Daoy (cell line): Measurements from ENCODE around the gene ALK. TPM values are rescaled to one million over a fixed set of nuclear protein-coding genes. Genes with fewer than 3 reads are reported as not detected.

Experiments
- DNase-seq: peaks from one replicate; pipeline ENCODE4 v3.0.0-alpha.2; 2015; ENCODE audit warnings: low read depth
- total RNA-seq: library from RNA; depleted of rRNA; stranded (reverse); fragments of >200 nt; shearing (Covaris generic); gene quantifications from 2 replicates; pipeline ENCODE4 v1.2.3, GENCODE V29; 2014

The ALK gene
- total RNA-seq, 1 experiment from 2014 or later = 0.11 TPM

- DNase-seq = no peak
Measured at GRCh38 chr2:29655391-29656086, 265.8 kb downstream of the ALK start.

GRCh38 chr2:29650631-29651097, 270.7 kb downstream of the ALK start:
- peak; percentile 5 for DNase-seq

GRCh38 chr2:29644949-29645348, 276.4 kb downstream of the ALK start:
- DNase-seq = no peak

GRCh38 chr2:29643196-29643595, 278.2 kb downstream of the ALK start:
- no peak for DNase-seq

GRCh38 chr2:29640360-29640759, 281.0 kb downstream of the ALK start:
- no peak for DNase-seq

GRCh38 chr2:29638641-29639040, 282.7 kb downstream of the ALK start:
- no peak for DNase-seq

- no peak for DNase-seq
Measured at GRCh38 chr2:29634916-29635315, 286.5 kb downstream of the ALK start.

- DNase-seq = peak; percentile 37
Measured at GRCh38 chr2:29632018-29632417, 289.4 kb downstream of the ALK start.

- no peak for DNase-seq
Measured at GRCh38 chr2:29629495-29629894, 291.9 kb downstream of the ALK start.

GRCh38 chr2:29628862-29629261, 292.5 kb downstream of the ALK start:
- DNase-seq = no peak

GRCh38 chr2:29628108-29628745, 293.2 kb downstream of the ALK start:
- DNase-seq = no peak

- DNase-seq = peak; percentile 56
Measured at GRCh38 chr2:29627279-29627711, 294.1 kb downstream of the ALK start.

GRCh38 chr2:29620890-29621289, 300.5 kb downstream of the ALK start:
- DNase-seq = no peak

GRCh38 chr2:29619689-29620088, 301.7 kb downstream of the ALK start:
- DNase-seq = no peak

GRCh38 chr2:29618024-29618423, 303.4 kb downstream of the ALK start:
- no peak for DNase-seq

GRCh38 chr2:29617351-29617750, 304.0 kb downstream of the ALK start:
- DNase-seq = no peak

GRCh38 chr2:29616569-29616968, 304.8 kb downstream of the ALK start:
- DNase-seq = no peak

- no peak for DNase-seq
Measured at GRCh38 chr2:29615841-29616240, 305.5 kb downstream of the ALK start.

GRCh38 chr2:29615183-29615582, 306.2 kb downstream of the ALK start:
- no peak for DNase-seq

- no peak for DNase-seq
Measured at GRCh38 chr2:29614295-29614830, 307.0 kb downstream of the ALK start.

- DNase-seq = no peak
Measured at GRCh38 chr2:29613792-29614266, 307.6 kb downstream of the ALK start.

GRCh38 chr2:29613067-29613466, 308.3 kb downstream of the ALK start:
- DNase-seq = no peak

GRCh38 chr2:29612568-29612967, 308.8 kb downstream of the ALK start:
- no peak for DNase-seq
